Esophagus squamous epithelium (tissue), 4 donors: Measurements from ENCODE around the gene ZNF624.

Source experiments
- CTCF ChIP-seq, 6 experiments: fragments of 450-650 bp in 4 of 6; fragments of 200-600 bp in 2 of 6; sonication (generic) in 2 of 6; IDR thresholded peaks; one replicate each; pipeline ENCODE4 v1.5.1; 2016 to 2019; ENCODE audit warnings: antibody characterized with exemption in 6 of 6, mild to moderate bottlenecking in 4 of 6, moderate library complexity in 4 of 6
- POLR2A ChIP-seq, 4 donors: fragments of 450-650 bp; IDR thresholded peaks; one replicate each; pipeline ENCODE4 v1.6.1; 2017; ENCODE audit warnings: antibody characterized with exemption in 4 of 4, mild to moderate bottlenecking in 4 of 4, moderate library complexity in 3 of 4

GRCh38 chr17:16652847-16653366 is 743 bp downstream of the ZNF624 start:
- no peak for TF ChIP-seq POLR2A (IDR thresholded peaks at IDR 0.05)
- TF ChIP-seq CTCF (IDR thresholded peaks at IDR 0.05) = no peak
